Astrocyte (in vitro differentiated cells and primary cell): Measurements from ENCODE around the gene RBFOX2. TPM values are rescaled to one million over a fixed set of nuclear protein-coding genes. Genes with fewer than 3 reads are reported as not detected.
A peak's percentile ranks its signal among the peaks of the same experiment; 100 is the strongest.

Source experiments
- DNase-seq: peaks from one replicate; pipeline ENCODE4 v3.0.0-alpha.2; 2010; ENCODE audit warnings: low read depth
- FAIRE-seq: peaks from 2 replicates; lab custom pipeline; 2011; peaks lifted over from hg19 to GRCh38; lab: Jason Lieb, UNC
- H2AFZ ChIP-seq: 2 replicates; pipeline ENCODE4 v1.6.0; 2012; ENCODE audit warnings: low read depth, low read length, inconsistent platforms
- H3K27ac ChIP-seq: 2 replicates; pipeline ENCODE4 v1.5.1; 2011; ENCODE audit warnings: low read depth, low read length, inconsistent platforms
- H3K27me3 ChIP-seq: 2 replicates; pipeline ENCODE4 v1.6.0; 2011; ENCODE audit warnings: low read length, inconsistent platforms; ENCODE audit not compliant: insufficient read depth
- H3K36me3 ChIP-seq: 2 replicates; pipeline ENCODE4 v1.5.1; 2011; ENCODE audit warnings: low read length, inconsistent platforms; ENCODE audit not compliant: insufficient read depth
- H3K4me1 ChIP-seq: 2 replicates; pipeline ENCODE4 v1.5.1; 2011; ENCODE audit warnings: low read length, inconsistent platforms; ENCODE audit not compliant: insufficient read depth
- H3K4me2 ChIP-seq: 2 replicates; pipeline ENCODE4 v1.6.0; 2012; ENCODE audit warnings: low read length, inconsistent platforms
- H3K4me3 ChIP-seq: 2 replicates; pipeline ENCODE4 v1.5.1; 2011; ENCODE audit warnings: low read depth, mild to moderate bottlenecking, low read length, inconsistent platforms; ENCODE audit not compliant: insufficient read depth
- H3K79me2 ChIP-seq: 2 replicates; pipeline ENCODE4 v1.6.0; 2012; ENCODE audit warnings: mild to moderate bottlenecking, low read length, inconsistent platforms; ENCODE audit not compliant: insufficient read depth
- H3K9ac ChIP-seq: 2 replicates; pipeline ENCODE4 v1.6.0; 2012; ENCODE audit warnings: mild to moderate bottlenecking, low read length, inconsistent platforms
- H3K9me3 ChIP-seq: 2 replicates; pipeline ENCODE4 v1.5.1; 2012; ENCODE audit warnings: low read depth, mild to moderate bottlenecking, low read length, inconsistent platforms; ENCODE audit not compliant: insufficient read depth
- H4K20me1 ChIP-seq: 2 replicates; pipeline ENCODE4 v1.6.0; 2012; ENCODE audit warnings: low read length, inconsistent platforms; ENCODE audit not compliant: insufficient read depth
- H3K27ac Mint-ChIP-seq: one replicate; pipeline ENCODE4 v1.8.0; 2021; ENCODE audit warnings: mild to moderate bottlenecking, mixed read lengths; ENCODE audit not compliant: unreplicated experiment
- H3K27me3 Mint-ChIP-seq: one replicate; pipeline ENCODE4 v1.8.0; 2021; ENCODE audit warnings: low read depth, mixed read lengths; ENCODE audit not compliant: unreplicated experiment
- H3K36me3 Mint-ChIP-seq: one replicate; pipeline ENCODE4 v1.8.0; 2021; ENCODE audit warnings: low read depth, mixed read lengths; ENCODE audit not compliant: unreplicated experiment
- H3K4me1 Mint-ChIP-seq: one replicate; pipeline ENCODE4 v1.8.0; 2021; ENCODE audit warnings: low read depth, mixed read lengths; ENCODE audit not compliant: unreplicated experiment
- H3K4me3 Mint-ChIP-seq: one replicate; pipeline ENCODE4 v1.8.0; 2021; ENCODE audit warnings: mild to moderate bottlenecking, moderate library complexity, mixed read lengths; ENCODE audit not compliant: unreplicated experiment
- H3K9me3 Mint-ChIP-seq: one replicate; pipeline ENCODE4 v1.8.0; 2021; ENCODE audit warnings: mild to moderate bottlenecking, mixed read lengths; ENCODE audit not compliant: unreplicated experiment
- CTCF ChIP-seq: IDR thresholded peaks from 2 replicates; pipeline ENCODE4 v1.5.1; 2011; ENCODE audit warnings: low read depth, mild to moderate bottlenecking, inconsistent platforms, low read length, moderate library complexity; ENCODE audit not compliant: insufficient read depth
- EZH2 ChIP-seq: IDR thresholded peaks from 2 replicates; pipeline ENCODE4 v1.6.1; 2012; ENCODE audit warnings: mild to moderate bottlenecking, low read length, inconsistent platforms; ENCODE audit not compliant: insufficient read depth
- total RNA-seq: library from RNA; stranded (reverse); gene quantifications from 2 replicates; pipeline ENCODE4 v1.2.1, GENCODE V29; 2021

The RBFOX2 gene
- total RNA-seq, 1 donor from 2014 or later: 169 TPM

- no peak overlapping the region for H3K9ac ChIP-seq
- Mint-ChIP-seq H3K4me3 (no peak overlapping the region), H3K4me1 (peaks cover 51% of the 10 kb centered on the region), H3K27me3 (no peaks in the 10 kb centered on the region), H3K27ac (no peak overlapping the region), H3K36me3 (peaks cover 5% of the 10 kb centered on the region), H3K9me3 (peaks cover 2% of the 10 kb centered on the region)
- H3K4me1 ChIP-seq: peaks cover 22% of the 10 kb centered on the region
- no peaks in the 10 kb centered on the region for H3K27me3 ChIP-seq
- peak; percentile 87 for DNase-seq
- H2AFZ ChIP-seq: no peak overlapping the region
- H3K9me3 ChIP-seq: no peaks in the 10 kb centered on the region
- H3K27ac ChIP-seq: peak overlapping the region; percentile 29
- H3K79me2 ChIP-seq: peaks cover 82% of the 10 kb centered on the region
- H3K36me3 ChIP-seq: peaks cover 3% of the 10 kb centered on the region
- H3K4me2 ChIP-seq: peak overlapping the region; percentile 49
- H3K4me3 ChIP-seq: no peak overlapping the region
- H4K20me1 ChIP-seq: peaks cover 72% of the 10 kb centered on the region
- peak; percentile 93 for FAIRE-seq
- TF ChIP-seq CTCF: no peak
- TF ChIP-seq EZH2: no peak
Measured at GRCh38 chr22:35892192-35892591, 136.4 kb downstream of the RBFOX2 start.

DNA sequence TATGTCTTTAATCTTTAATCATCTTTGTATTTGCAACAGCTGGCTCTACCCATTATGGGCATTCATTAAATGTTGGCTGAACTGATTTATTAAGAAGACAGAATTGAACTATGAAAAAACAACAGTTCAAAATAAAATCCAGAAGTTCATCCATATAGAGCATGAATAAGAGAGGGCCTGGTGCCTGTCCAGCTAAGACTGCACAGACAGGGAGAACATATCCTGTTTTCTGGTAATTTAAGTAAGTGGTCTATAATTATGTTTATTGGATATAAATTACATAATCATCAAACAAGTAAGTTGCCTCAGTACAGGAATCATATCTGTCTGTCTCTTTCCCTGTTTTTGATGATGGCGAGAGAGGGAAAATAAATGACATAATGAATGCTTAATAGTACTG lies 137.2 kb downstream of the RBFOX2 start:
- FAIRE-seq (no peak), DNase-seq (no peak)
- Histone ChIP-seq H3K4me3 (no peak overlapping the region), H3K9me3 (no peaks in the 10 kb centered on the region), H4K20me1 (peaks cover 77% of the 10 kb centered on the region), H2AFZ (no peak overlapping the region), H3K27me3 (no peaks in the 10 kb centered on the region), H3K27ac (no peak overlapping the region), H3K36me3 (peaks cover 3% of the 10 kb centered on the region), H3K9ac (no peak overlapping the region), H3K79me2 (peaks cover 84% of the 10 kb centered on the region), H3K4me2 (no peak overlapping the region), H3K4me1 (peaks cover 25% of the 10 kb centered on the region)
- Mint-ChIP-seq H3K4me3 (no peak overlapping the region), H3K36me3 (peaks cover 1% of the 10 kb centered on the region), H3K27ac (no peak overlapping the region), H3K4me1 (peaks cover 52% of the 10 kb centered on the region), H3K27me3 (no peaks in the 10 kb centered on the region), H3K9me3 (peaks cover 2% of the 10 kb centered on the region)
- TF ChIP-seq EZH2: no peak
- TF ChIP-seq CTCF: no peak

DNA sequence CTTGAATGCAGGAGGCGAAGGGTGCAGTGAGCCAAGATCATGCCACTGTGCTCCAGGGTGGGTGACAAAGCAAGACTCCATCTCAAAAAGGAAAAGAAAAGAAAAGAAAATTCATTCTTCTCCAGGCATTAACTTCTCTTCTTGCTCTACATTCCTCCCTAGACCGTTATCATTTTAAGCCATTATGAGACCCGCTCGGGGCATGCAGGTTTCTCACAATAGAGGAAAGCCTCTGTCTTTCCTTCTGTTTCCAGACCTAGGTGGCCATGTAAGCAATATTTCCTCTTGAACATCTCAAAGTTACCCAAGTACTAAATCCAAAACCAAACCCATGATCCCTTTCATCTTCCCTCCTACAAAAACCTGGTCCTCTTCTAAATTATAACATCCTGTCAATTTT lies 139.6 kb downstream of the RBFOX2 start:
- peaks cover 3% of the 10 kb centered on the region for H3K36me3 ChIP-seq
- H3K36me3 Mint-ChIP-seq: no peaks in the 10 kb centered on the region
- no peak overlapping the region for H3K4me3 ChIP-seq
- H4K20me1 ChIP-seq: peaks cover 62% of the 10 kb centered on the region
- no peak for DNase-seq
- H3K79me2 ChIP-seq: peaks cover 77% of the 10 kb centered on the region
- H3K9me3 ChIP-seq: no peaks in the 10 kb centered on the region
- no peak overlapping the region for H3K27ac ChIP-seq
- no peaks in the 10 kb centered on the region for H3K27me3 ChIP-seq
- no peak overlapping the region for H3K4me3 Mint-ChIP-seq
- no peak for FAIRE-seq
- no peak for TF ChIP-seq EZH2
- no peak for TF ChIP-seq CTCF
- H3K27ac Mint-ChIP-seq: no peak overlapping the region
- peaks cover 32% of the 10 kb centered on the region for H3K4me1 Mint-ChIP-seq
- H3K9me3 Mint-ChIP-seq: peaks cover 2% of the 10 kb centered on the region
- H2AFZ ChIP-seq: no peak overlapping the region
- H3K27me3 Mint-ChIP-seq: no peaks in the 10 kb centered on the region
- no peak overlapping the region for H3K9ac ChIP-seq
- peaks cover 21% of the 10 kb centered on the region for H3K4me1 ChIP-seq
- H3K4me2 ChIP-seq: no peak overlapping the region
